ENCODE results near the gene PGAP2.
"Not testable (repeated sequence)": the region's sequence is repeated elsewhere in the genome, so short reads cannot be mapped to it uniquely, and the experiment has no call there.

PGAP2 gene

DNA sequence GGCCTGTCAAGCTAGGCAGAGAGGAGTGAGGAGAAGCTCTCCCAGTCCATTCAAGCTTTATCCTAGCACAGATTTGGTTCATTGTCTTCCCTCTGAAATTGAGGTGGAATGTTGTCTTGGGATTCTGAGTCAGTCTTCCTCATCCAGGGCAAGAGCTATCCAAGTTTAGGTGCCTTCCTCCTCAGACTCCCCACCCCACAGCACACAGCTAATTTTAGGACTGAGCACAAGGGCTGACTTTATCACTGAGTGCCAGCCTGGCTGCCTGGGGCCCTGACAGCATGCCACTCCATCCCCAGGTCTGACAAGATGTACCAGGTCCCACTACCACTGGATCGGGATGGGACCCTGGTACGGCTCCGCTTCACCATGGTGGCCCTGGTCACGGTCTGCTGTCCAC is 2.6 kb downstream of the PGAP2 start:
- no peak overlapping the region for H3K9ac ChIP-seq (ENCODE audit: low read length)
- peaks cover 5% of the 10 kb centered on the region; the same call in 1 of the 2 replicates for H3K79me2 ChIP-seq (ENCODE audit: insufficient read depth, low read length)
- TF ChIP-seq, protein P1, sequence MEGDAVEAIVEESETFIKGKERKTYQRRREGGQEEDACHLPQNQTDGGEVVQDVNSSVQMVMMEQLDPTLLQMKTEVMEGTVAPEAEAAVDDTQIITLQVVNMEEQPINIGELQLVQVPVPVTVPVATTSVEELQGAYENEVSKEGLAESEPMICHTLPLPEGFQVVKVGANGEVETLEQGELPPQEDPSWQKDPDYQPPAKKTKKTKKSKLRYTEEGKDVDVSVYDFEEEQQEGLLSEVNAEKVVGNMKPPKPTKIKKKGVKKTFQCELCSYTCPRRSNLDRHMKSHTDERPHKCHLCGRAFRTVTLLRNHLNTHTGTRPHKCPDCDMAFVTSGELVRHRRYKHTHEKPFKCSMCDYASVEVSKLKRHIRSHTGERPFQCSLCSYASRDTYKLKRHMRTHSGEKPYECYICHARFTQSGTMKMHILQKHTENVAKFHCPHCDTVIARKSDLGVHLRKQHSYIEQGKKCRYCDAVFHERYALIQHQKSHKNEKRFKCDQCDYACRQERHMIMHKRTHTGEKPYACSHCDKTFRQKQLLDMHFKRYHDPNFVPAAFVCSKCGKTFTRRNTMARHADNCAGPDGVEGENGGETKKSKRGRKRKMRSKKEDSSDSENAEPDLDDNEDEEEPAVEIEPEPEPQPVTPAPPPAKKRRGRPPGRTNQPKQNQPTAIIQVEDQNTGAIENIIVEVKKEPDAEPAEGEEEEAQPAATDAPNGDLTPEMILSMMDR (IDR thresholded peaks at IDR 0.05; ENCODE audit: insufficient read depth, low read length, poor library complexity, severe bottlenecking) = no peak
- TF ChIP-seq EZH2phosphoT487 (conservative IDR thresholded peaks at IDR 0.05; ENCODE audit: low read length) = no peak
- no peak overlapping the region for H3K4me3 ChIP-seq (ENCODE audit: insufficient read depth, low read length, poor library complexity, severe bottlenecking)
- H3F3A ChIP-seq (ENCODE audit: insufficient read depth) = peaks cover 12% of the 10 kb centered on the region; the same call in 1 of the 2 replicates
- no peak overlapping the region for H3K27ac ChIP-seq (ENCODE audit: low read depth, low read length)
- H3K9me2 ChIP-seq (replicated peaks; ENCODE audit: insufficient read depth, low read length) = no peaks in the 10 kb centered on the region
- H2AFZ ChIP-seq (ENCODE audit: low read depth, low read length, severe bottlenecking) = no peak overlapping the region
- H3K9me3 ChIP-seq (ENCODE audit: insufficient read depth, low read length) = no peaks in the 10 kb centered on the region
- H4K20me1 ChIP-seq (ENCODE audit: low read depth, low read length) = no peaks in the 10 kb centered on the region
- no peaks in the 10 kb centered on the region for H3K27me3 ChIP-seq (ENCODE audit: low read length)
- H3K36me3 ChIP-seq (ENCODE audit: low read length) = no peaks in the 10 kb centered on the region
- H3K4me2 ChIP-seq (ENCODE audit: low read depth, low read length, poor library complexity, severe bottlenecking) = no peak overlapping the region

DNA sequence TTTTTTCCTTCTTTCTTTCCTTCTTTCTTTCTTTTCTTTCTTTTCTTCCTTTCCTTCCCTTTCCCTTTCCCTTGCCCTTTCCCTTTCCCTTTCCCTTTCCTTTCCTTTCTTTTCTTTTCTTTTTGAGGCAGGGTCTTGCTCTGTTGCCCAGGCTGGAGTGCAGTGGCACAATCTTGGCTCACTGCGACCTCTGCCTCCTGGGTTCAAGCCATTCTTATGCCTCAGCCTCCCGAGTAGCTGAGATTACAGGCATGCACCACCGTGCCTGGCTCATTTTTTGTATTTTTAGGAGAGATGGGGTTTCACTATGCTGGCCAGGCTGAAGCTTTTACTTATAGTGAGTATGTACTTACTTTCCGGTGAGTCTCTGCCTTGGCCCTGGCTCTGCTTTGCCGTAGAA is 6.5 kb downstream of the PGAP2 start:
- not testable (repeated sequence) for H3F3A ChIP-seq (ENCODE audit: insufficient read depth); H3K9me2 ChIP-seq (replicated peaks; ENCODE audit: insufficient read depth, low read length); H3K27me3 ChIP-seq (ENCODE audit: low read length); H3K4me2 ChIP-seq (ENCODE audit: low read depth, low read length, poor library complexity, severe bottlenecking); H3K79me2 ChIP-seq (ENCODE audit: insufficient read depth, low read length); H3K36me3 ChIP-seq (ENCODE audit: low read length); H3K9ac ChIP-seq (ENCODE audit: low read length); H4K20me1 ChIP-seq (ENCODE audit: low read depth, low read length); H3K9me3 ChIP-seq (ENCODE audit: insufficient read depth, low read length); H3K27ac ChIP-seq (ENCODE audit: low read depth, low read length); H3K4me3 ChIP-seq (ENCODE audit: insufficient read depth, low read length, poor library complexity, severe bottlenecking); H2AFZ ChIP-seq (ENCODE audit: low read depth, low read length, severe bottlenecking)

DNA sequence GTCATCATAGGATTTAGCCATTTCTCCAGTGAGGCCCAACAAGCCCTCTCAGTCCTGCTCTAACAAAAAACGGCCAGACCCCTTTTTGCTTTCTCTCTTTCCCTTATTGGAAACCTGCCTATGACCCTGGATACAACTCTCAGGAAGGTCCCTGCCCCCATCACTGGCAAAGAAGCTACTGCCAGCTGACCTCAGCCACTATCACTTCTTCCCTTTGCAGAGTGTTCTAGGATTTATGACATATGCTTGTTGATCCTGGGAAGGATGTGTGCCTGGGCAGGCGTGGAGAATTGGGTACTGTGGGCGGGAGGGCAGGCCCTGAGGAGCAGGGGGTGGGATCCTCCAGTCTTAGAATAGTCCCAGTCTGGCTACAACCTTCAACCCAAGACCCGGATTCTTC is 7.5 kb downstream of the PGAP2 start:
- H3K27me3 ChIP-seq (ENCODE audit: low read length) = no peaks in the 10 kb centered on the region
- no peak overlapping the region for H3K4me3 ChIP-seq (ENCODE audit: insufficient read depth, low read length, poor library complexity, severe bottlenecking)
- H3K9ac ChIP-seq (ENCODE audit: low read length) = no peak overlapping the region
- no peaks in the 10 kb centered on the region for H3K9me3 ChIP-seq (ENCODE audit: insufficient read depth, low read length)
- H3K27ac ChIP-seq (ENCODE audit: low read depth, low read length) = no peak overlapping the region
- no peak overlapping the region for H3K4me2 ChIP-seq (ENCODE audit: low read depth, low read length, poor library complexity, severe bottlenecking)
- H3K36me3 ChIP-seq (ENCODE audit: low read length) = no peaks in the 10 kb centered on the region
- no peak overlapping the region for H2AFZ ChIP-seq (ENCODE audit: low read depth, low read length, severe bottlenecking)
- H3F3A ChIP-seq (ENCODE audit: insufficient read depth) = no peaks in the 10 kb centered on the region
- no peaks in the 10 kb centered on the region for H3K79me2 ChIP-seq (ENCODE audit: insufficient read depth, low read length)
- no peaks in the 10 kb centered on the region for H4K20me1 ChIP-seq (ENCODE audit: low read depth, low read length)
- H3K9me2 ChIP-seq (replicated peaks; ENCODE audit: insufficient read depth, low read length) = no peaks in the 10 kb centered on the region
- no peak for TF ChIP-seq EZH2phosphoT487 (conservative IDR thresholded peaks at IDR 0.05; ENCODE audit: low read length)
- TF ChIP-seq, protein P1 (IDR thresholded peaks at IDR 0.05; ENCODE audit: insufficient read depth, low read length, poor library complexity, severe bottlenecking) = no peak

DNA sequence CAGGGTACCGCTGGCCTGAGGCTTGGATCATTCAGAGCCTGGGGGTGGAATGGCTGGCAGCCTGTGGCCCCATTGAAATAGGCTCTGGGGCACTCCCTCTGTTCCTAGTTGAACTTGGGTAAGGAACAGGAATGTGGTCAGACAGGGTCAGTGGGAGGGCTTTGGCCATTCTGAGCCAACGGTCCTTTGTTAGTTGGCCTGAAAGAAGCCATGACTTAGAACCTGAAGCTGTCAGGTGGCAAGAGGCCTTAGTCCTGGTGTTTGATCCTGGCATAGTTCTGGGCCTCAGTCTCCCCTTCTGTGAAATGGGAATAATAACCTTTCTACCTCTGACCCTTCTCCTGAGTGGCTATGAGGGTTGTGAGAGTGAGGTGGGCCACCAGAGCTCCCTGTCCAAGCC is 8.3 kb downstream of the PGAP2 start:
- Histone ChIP-seq H3K27ac (ENCODE audit: low read depth, low read length) (no peak overlapping the region), H3K9me3 (ENCODE audit: insufficient read depth, low read length) (no peaks in the 10 kb centered on the region), H4K20me1 (ENCODE audit: low read depth, low read length) (no peaks in the 10 kb centered on the region), H3K27me3 (ENCODE audit: low read length) (no peaks in the 10 kb centered on the region), H3K9ac (ENCODE audit: low read length) (no peak overlapping the region), H3K9me2 (replicated peaks; ENCODE audit: insufficient read depth, low read length) (no peaks in the 10 kb centered on the region), H3K79me2 (ENCODE audit: insufficient read depth, low read length) (no peaks in the 10 kb centered on the region), H3K4me2 (ENCODE audit: low read depth, low read length, poor library complexity, severe bottlenecking) (no peak overlapping the region), H3K4me3 (ENCODE audit: insufficient read depth, low read length, poor library complexity, severe bottlenecking) (no peak overlapping the region), H3F3A (ENCODE audit: insufficient read depth) (no peaks in the 10 kb centered on the region), H2AFZ (ENCODE audit: low read depth, low read length, severe bottlenecking) (no peak overlapping the region), H3K36me3 (ENCODE audit: low read length) (no peaks in the 10 kb centered on the region)
- TF ChIP-seq, protein P1 (IDR thresholded peaks at IDR 0.05; ENCODE audit: insufficient read depth, low read length, poor library complexity, severe bottlenecking) = no peak
- TF ChIP-seq EZH2phosphoT487 (conservative IDR thresholded peaks at IDR 0.05; ENCODE audit: low read length) = no peak
